Spleen (tissue), 7 donors: ENCODE data around the gene HIVEP3.

Experiments
- CTCF ChIP-seq, 11 experiments: fragments of 200-600 bp in 7 of 11; fragments of 450-650 bp in 4 of 11; sonication (generic) in 4 of 11; IDR thresholded peaks in 8 of 11; conservative IDR thresholded peaks in 3 of 11; 1 replicate in 7 of 11; 2 replicates in 4 of 11; pipeline versions ENCODE4 v1.4.0 to v1.8.0; 2016 to 2021; ENCODE audit warnings: antibody characterized with exemption in 11 of 11, inconsistent platforms in 4 of 11, mild to moderate bottlenecking in 1 of 11
- POLR2A ChIP-seq, 3 donors: fragments of 450-650 bp; IDR thresholded peaks; one replicate each; pipeline ENCODE4 v1.5.1; 2017; ENCODE audit warnings: antibody characterized with exemption in 3 of 3, mild to moderate bottlenecking in 1 of 3
- POLR2AphosphoS5 ChIP-seq, 3 donors: sonication (generic); formaldehyde crosslinking; IDR thresholded peaks; one replicate each; pipeline ENCODE4 v1.5.1; 2017; ENCODE audit warnings: antibody characterized with exemption in 3 of 3
- donor health status: DM: no; HTN: no; CAD: no; lungs with moderate emphysema.
- donor health status: DM: no; HTN: no; CAD: no.
- donor health status: DM: no; HTN: no; CAD: no.

DNA sequence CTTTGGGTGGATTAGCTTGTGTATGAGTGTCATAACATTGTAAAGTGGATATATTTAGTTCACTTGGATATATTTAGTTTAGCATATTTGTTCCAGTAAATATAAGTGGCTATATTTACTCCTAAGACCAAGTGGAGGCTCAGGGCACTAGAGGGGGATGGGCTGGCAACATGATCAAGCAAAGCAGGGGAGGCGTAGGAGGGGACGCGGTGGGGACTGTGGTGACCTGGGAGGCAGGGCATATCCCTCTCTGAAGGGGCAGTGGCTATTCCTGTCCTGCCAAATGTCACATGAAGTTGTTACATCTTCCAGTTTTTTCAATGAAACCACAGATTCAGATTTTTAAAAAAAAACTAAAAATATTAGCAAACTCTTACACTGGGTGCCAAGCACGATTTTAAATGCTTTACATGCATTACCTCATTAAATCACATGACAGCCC, 382.3 kb downstream of the HIVEP3 start:
- TF ChIP-seq CTCF (IDR thresholded peaks at IDR 0.05 in 8 of 11, conservative IDR thresholded peaks at IDR 0.05 in 3 of 11), result no peak
- no peak for TF ChIP-seq POLR2A (IDR thresholded peaks at IDR 0.05)
- TF ChIP-seq POLR2AphosphoS5 (IDR thresholded peaks at IDR 0.05), result no peak
